ENCODE data around the gene FOXQ1. TPM values are rescaled to one million over a fixed set of nuclear protein-coding genes. Genes with fewer than 3 reads are reported as not detected.

The FOXQ1 gene
- total and polyA plus RNA-seq, 2 of the 13 experiments (the other 11 are each of a cell fraction or from before 2014, with no cell fraction given): 35.2 to 39.8 TPM

GRCh38 chr6:1263039-1263849, 48.7 kb upstream of the FOXQ1 start (continued):
- TF ChIP-seq, protein P1, sequence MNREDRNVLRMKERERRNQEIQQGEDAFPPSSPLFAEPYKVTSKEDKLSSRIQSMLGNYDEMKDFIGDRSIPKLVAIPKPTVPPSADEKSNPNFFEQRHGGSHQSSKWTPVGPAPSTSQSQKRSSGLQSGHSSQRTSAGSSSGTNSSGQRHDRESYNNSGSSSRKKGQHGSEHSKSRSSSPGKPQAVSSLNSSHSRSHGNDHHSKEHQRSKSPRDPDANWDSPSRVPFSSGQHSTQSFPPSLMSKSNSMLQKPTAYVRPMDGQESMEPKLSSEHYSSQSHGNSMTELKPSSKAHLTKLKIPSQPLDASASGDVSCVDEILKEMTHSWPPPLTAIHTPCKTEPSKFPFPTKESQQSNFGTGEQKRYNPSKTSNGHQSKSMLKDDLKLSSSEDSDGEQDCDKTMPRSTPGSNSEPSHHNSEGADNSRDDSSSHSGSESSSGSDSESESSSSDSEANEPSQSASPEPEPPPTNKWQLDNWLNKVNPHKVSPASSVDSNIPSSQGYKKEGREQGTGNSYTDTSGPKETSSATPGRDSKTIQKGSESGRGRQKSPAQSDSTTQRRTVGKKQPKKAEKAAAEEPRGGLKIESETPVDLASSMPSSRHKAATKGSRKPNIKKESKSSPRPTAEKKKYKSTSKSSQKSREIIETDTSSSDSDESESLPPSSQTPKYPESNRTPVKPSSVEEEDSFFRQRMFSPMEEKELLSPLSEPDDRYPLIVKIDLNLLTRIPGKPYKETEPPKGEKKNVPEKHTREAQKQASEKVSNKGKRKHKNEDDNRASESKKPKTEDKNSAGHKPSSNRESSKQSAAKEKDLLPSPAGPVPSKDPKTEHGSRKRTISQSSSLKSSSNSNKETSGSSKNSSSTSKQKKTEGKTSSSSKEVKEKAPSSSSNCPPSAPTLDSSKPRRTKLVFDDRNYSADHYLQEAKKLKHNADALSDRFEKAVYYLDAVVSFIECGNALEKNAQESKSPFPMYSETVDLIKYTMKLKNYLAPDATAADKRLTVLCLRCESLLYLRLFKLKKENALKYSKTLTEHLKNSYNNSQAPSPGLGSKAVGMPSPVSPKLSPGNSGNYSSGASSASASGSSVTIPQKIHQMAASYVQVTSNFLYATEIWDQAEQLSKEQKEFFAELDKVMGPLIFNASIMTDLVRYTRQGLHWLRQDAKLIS (CRISPR knock-in tag; IDR thresholded peaks at IDR 0.05): no peak
- TF ChIP-seq NBN (conservative IDR thresholded peaks at IDR 0.05) (no peak), DMAP1 (CRISPR knock-in tag; IDR thresholded peaks at IDR 0.05) (peak; percentile 15; the same call in 1 of the 2 replicates), MTERF4 (CRISPR knock-in tag; IDR thresholded peaks at IDR 0.05) (0 out of 2 replicates have a peak, but pooled peaks have one; percentile 68), CSRNP2 (CRISPR knock-in tag; conservative IDR thresholded peaks at IDR 0.05; ENCODE audit: low read depth) (no peak), SKIL (CRISPR knock-in tag; IDR thresholded peaks at IDR 0.05; ENCODE audit: borderline replicate concordance) (no peak), IRX3 (CRISPR knock-in tag; IDR thresholded peaks at IDR 0.05; ENCODE audit: borderline replicate concordance, low read depth) (no peak), POLR2A (IDR thresholded peaks at IDR 0.05; ENCODE audit: insufficient read depth in 1 of 2, low read depth in 2 of 2, low read length in 2 of 2) (peak in 1 of 2 experiments; percentile 43; a peak in 2 of 4 replicates), ZNF543 (CRISPR knock-in tag; IDR thresholded peaks at IDR 0.05) (no peak), MYNN (CRISPR knock-in tag; IDR thresholded peaks at IDR 0.05; ENCODE audit: low read depth) (no peak; the same call in none of the 2 replicates), ZFP1 (CRISPR knock-in tag; IDR thresholded peaks at IDR 0.05) (no peak), ZNF652 (CRISPR knock-in tag; IDR thresholded peaks at IDR 0.05; ENCODE audit: borderline replicate concordance, low read depth) (no peak), ZNF230 (CRISPR knock-in tag; IDR thresholded peaks at IDR 0.05) (peak; percentile 14; the same call in 1 of the 2 replicates)
- TF ChIP-seq, protein P2, sequence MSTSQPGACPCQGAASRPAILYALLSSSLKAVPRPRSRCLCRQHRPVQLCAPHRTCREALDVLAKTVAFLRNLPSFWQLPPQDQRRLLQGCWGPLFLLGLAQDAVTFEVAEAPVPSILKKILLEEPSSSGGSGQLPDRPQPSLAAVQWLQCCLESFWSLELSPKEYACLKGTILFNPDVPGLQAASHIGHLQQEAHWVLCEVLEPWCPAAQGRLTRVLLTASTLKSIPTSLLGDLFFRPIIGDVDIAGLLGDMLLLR (CRISPR knock-in tag; IDR thresholded peaks at IDR 0.05): no peak
- TF ChIP-seq, protein P3, sequence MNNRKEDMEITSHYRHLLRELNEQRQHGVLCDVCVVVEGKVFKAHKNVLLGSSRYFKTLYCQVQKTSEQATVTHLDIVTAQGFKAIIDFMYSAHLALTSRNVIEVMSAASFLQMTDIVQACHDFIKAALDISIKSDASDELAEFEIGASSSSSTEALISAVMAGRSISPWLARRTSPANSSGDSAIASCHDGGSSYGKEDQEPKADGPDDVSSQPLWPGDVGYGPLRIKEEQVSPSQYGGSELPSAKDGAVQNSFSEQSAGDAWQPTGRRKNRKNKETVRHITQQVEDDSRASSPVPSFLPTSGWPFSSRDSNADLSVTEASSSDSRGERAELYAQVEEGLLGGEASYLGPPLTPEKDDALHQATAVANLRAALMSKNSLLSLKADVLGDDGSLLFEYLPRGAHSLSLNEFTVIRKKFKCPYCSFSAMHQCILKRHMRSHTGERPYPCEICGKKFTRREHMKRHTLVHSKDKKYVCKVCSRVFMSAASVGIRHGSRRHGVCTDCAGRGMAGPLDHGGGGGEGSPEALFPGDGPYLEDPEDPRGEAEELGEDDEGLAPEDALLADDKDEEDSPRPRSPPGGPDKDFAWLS (CRISPR knock-in tag; IDR thresholded peaks at IDR 0.05; ENCODE audit: borderline replicate concordance): no peak
